22Rv1 (cell line): ENCODE measurements around the gene CGNL1.
A peak's percentile ranks its signal among the peaks of the same experiment; 100 is the strongest.

ENCODE experiments used
- H3K27ac ChIP-seq: fragments of 450-650 bp; 2 replicates; pipeline ENCODE4 v1.5.1; 2017
- ZFX ChIP-seq: fragments of 450-650 bp; IDR thresholded peaks from 2 replicates; pipeline ENCODE4 v1.6.1; 2017; ENCODE audit warnings: antibody characterized with exemption, borderline replicate concordance
- TF ChIP-seq, protein P1 (sequence below): fragments of 450-650 bp; IDR thresholded peaks from 2 replicates; pipeline ENCODE4 v1.5.1; 2017; ENCODE audit warnings: mild to moderate bottlenecking

Gene CGNL1

DNA sequence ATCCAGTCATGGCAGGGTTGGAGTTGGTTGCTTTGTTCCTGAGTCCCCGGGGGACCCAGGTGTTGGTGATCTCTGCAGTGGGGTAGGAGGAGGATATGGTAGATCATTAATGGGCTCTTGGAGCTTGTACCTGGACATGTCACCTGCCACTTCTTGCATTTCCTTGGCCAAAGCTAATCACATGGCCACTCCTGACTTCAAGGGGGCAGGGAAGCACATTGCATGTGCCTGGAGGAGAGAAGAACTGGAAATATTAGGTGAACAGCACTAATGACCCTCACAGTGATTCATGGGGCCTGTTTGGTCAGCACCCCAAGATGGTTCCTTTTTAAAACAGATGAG, 128.3 kb downstream of the CGNL1 start:
- TF ChIP-seq ZFX, result no peak
- TF ChIP-seq, protein P1, sequence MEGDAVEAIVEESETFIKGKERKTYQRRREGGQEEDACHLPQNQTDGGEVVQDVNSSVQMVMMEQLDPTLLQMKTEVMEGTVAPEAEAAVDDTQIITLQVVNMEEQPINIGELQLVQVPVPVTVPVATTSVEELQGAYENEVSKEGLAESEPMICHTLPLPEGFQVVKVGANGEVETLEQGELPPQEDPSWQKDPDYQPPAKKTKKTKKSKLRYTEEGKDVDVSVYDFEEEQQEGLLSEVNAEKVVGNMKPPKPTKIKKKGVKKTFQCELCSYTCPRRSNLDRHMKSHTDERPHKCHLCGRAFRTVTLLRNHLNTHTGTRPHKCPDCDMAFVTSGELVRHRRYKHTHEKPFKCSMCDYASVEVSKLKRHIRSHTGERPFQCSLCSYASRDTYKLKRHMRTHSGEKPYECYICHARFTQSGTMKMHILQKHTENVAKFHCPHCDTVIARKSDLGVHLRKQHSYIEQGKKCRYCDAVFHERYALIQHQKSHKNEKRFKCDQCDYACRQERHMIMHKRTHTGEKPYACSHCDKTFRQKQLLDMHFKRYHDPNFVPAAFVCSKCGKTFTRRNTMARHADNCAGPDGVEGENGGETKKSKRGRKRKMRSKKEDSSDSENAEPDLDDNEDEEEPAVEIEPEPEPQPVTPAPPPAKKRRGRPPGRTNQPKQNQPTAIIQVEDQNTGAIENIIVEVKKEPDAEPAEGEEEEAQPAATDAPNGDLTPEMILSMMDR, result no peak
- H3K27ac ChIP-seq, result no peak overlapping the region; the same call in 1 of the 2 replicates

DNA sequence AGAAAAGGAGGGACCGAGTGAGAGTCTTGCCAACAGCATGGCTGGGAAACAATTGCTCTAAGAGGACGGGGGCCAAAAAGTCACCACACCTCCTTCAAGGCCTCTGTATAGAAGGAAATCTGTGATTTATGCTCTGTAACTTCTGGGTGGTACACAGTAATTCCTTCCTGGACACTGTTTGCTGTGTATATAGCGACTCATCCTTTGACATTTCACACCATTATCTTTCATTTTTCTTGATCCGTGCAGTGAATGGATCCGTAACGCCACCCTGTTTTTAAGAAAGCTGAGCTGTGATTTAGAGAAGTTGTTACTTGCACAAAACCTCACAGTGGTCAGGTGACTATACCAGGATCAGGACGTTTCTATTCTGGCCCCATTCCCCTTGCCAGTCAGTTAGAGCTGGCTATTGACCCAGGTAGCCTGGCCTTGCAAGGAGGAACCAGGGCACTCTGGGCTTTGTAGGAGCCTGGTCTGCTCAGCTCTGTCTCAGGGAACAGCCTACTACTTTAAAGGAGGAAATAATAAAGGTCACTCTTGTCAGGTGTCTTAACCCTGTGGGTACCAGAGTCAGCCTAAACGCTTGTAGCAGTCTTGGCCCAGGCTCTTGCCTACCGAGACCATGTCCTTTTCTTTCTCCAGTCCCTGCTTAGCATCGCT, 128.9 kb downstream of the CGNL1 start:
- H3K27ac ChIP-seq, result peak overlapping the region; percentile 70
- TF ChIP-seq ZFX, result no peak
- TF ChIP-seq, protein P1, result no peak

DNA sequence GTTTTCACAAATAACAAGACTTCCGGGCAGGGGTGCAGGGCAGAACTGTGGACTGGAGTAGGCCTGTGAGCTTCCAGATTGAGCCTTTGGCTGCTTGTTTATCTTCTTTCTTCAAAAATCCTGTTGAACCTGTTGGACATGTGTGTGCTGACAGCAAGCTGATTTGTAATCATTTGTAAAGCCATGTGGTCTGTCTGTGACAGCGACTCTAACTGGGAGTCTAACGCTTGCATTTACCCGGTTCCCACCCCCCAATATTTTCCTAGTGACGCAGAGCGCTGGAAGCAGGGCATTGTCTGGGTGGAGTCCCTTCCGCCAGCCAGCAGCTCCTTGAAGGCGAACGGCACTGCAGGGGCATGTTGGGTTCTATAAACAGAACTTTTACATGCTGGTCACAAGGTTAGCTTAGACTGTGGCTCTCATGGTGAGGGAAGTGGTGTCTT, 129.7 kb downstream of the CGNL1 start:
- peak overlapping the region; percentile 70 for H3K27ac ChIP-seq
- TF ChIP-seq ZFX, result no peak
- TF ChIP-seq, protein P1, result no peak

DNA sequence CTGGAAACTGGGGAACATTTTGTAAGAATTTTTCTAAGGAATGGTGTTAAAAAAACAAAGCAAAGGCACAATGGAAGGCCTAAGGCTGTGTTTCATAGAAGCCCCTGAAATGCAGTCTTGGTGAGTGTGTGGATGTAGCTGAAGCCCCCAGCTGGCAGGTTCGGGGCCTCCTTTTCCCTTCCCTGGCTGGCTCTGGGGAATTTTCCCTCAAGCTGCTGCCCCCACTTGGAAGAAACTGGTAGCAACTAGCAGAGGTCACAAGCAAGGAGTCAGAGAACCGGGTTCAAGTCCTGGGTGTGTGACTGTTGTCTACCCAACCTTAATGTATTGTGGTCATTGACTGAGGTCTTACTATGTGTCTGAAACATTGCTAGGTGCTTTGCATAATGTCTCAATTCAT, 130.1 kb downstream of the CGNL1 start:
- peak overlapping the region; percentile 70 for H3K27ac ChIP-seq
- TF ChIP-seq, protein P1, result no peak
- TF ChIP-seq ZFX, result no peak

DNA sequence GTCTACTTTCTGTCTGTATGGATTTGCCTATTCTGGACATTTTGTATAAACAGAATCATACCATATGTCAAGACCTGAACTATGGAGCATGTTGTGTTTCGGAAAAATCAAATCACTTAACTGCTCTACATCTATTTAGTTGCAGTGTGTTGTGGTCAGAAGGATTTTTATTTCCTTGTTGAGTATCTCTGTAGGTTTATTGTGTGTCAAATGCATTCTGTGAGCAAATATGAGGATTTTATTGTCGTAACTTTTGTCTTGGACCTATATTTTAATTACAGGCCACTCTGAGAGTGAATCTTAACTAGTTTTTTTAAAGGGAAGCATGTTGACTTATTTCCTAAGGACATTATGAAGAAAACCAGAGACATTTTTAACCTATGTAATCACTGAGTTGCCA, 130.8 kb downstream of the CGNL1 start:
- peak overlapping the region; percentile 70; the same call in 1 of the 2 replicates for H3K27ac ChIP-seq
- TF ChIP-seq ZFX, result no peak
- TF ChIP-seq, protein P1, result no peak

DNA sequence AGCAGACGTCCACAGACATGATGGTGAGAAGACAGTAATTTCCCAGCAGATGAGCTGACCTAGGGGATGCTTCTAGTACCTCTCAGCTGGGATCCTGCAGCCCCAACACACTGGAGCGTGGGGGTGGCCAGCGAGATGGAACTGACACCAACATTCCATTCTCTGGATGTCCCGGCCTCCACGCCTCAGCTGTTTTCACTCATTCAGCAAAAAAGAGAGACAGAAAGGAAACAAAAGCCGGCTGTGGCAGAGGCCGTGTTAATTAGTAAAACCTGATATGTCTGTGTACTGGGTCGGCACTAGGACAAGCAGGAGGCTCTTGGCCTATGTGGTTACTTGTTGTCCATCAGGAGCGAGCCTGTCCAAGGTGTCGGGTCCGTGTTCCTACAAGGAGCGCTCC, 132.8 kb downstream of the CGNL1 start:
- H3K27ac ChIP-seq, result no peak overlapping the region
- TF ChIP-seq, protein P1, result no peak
- no peak for TF ChIP-seq ZFX

DNA sequence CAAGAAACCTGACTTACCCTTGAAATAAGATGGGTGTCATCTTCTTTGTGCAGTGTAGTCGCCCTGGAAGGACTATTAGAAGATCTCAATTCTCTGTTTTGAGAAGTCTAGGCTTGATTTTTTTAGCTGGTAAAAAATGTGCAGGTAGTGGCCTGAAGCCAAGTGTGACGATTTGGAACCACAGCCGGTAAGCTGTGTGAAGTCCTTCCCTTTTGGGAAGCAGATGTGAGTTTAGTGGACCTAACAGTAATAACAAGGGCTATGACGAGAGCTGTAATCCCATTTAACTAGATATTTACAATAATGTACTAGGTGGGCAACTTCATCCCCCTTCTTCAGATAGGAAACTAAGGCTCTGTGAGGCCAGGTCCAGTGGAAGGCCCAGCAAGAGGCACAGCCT, 133.7 kb downstream of the CGNL1 start:
- no peak overlapping the region for H3K27ac ChIP-seq
- TF ChIP-seq, protein P1, result no peak
- TF ChIP-seq ZFX, result no peak
